ENCODE data around the gene LEP.

The LEP gene

GRCh38 chr7:128270826-128271272 is 29.8 kb downstream of the LEP start:
- CTCF ChIA-PET = no interaction called here
- POLR2A ChIA-PET = no interaction called here
- no peak for DNase-seq (ENCODE audit: extremely low spot score)
- TF ChIP-seq FOXA1 (IDR thresholded peaks at IDR 0.05) = no peak
- TF ChIP-seq L3MBTL2 (conservative IDR thresholded peaks at IDR 0.05) = no peak
- TF ChIP-seq BHLHE40 (IDR thresholded peaks at IDR 0.05; ENCODE audit: borderline replicate concordance) = no peak
- no peak for TF ChIP-seq ZNF384 (IDR thresholded peaks at IDR 0.05)
- TF ChIP-seq PKNOX1 (IDR thresholded peaks at IDR 0.05) = no peak

- CTCF ChIA-PET = no interaction called here
- POLR2A ChIA-PET = no interaction called here
- no peak for DNase-seq (ENCODE audit: extremely low spot score)
- TF ChIP-seq ELF4 (IDR thresholded peaks at IDR 0.05) (no peak), ARNT (IDR thresholded peaks at IDR 0.05) (no peak), SP1 (IDR thresholded peaks at IDR 0.05) (no peak), SUZ12 (IDR thresholded peaks at IDR 0.05) (no peak), BHLHE40 (IDR thresholded peaks at IDR 0.05; ENCODE audit: borderline replicate concordance) (no peak), ZNF384 (IDR thresholded peaks at IDR 0.05) (no peak), PKNOX1 (IDR thresholded peaks at IDR 0.05) (no peak)
Measured at GRCh38 chr7:128271471-128271941, 30.4 kb downstream of the LEP start.

- POLR2A ChIA-PET = no interaction called here
- TF ChIP-seq ELF4 (IDR thresholded peaks at IDR 0.05) (no peak), BHLHE40 (IDR thresholded peaks at IDR 0.05; ENCODE audit: borderline replicate concordance) (no peak), ARNT (IDR thresholded peaks at IDR 0.05) (no peak), ZNF384 (IDR thresholded peaks at IDR 0.05) (no peak), L3MBTL2 (conservative IDR thresholded peaks at IDR 0.05) (no peak), HDGF (IDR thresholded peaks at IDR 0.05; ENCODE audit: borderline replicate concordance) (no peak), NFRKB (IDR thresholded peaks at IDR 0.05) (no peak), FOXM1 (IDR thresholded peaks at IDR 0.05; ENCODE audit: borderline replicate concordance) (no peak), PKNOX1 (IDR thresholded peaks at IDR 0.05) (no peak), CTBP1 (IDR thresholded peaks at IDR 0.05; ENCODE audit: borderline replicate concordance) (no peak), TARDBP (IDR thresholded peaks at IDR 0.05) (no peak), FOXK2 (IDR thresholded peaks at IDR 0.05) (no peak), SP1 (IDR thresholded peaks at IDR 0.05) (no peak), SUZ12 (IDR thresholded peaks at IDR 0.05) (no peak), FOXA1 (IDR thresholded peaks at IDR 0.05) (no peak), LEF1 (IDR thresholded peaks at IDR 0.05; ENCODE audit: borderline replicate concordance) (no peak)
- DNase-seq (ENCODE audit: extremely low spot score) = no peak
- CTCF ChIA-PET = no interaction called here
Measured at GRCh38 chr7:128271942-128272481, 30.9 kb downstream of the LEP start.

- DNase-seq (ENCODE audit: extremely low spot score) = no peak
- ChIA-PET CTCF (no interaction called here), POLR2A (no interaction called here)
- TF ChIP-seq CTBP1 (IDR thresholded peaks at IDR 0.05; ENCODE audit: borderline replicate concordance) (no peak), FOXM1 (IDR thresholded peaks at IDR 0.05; ENCODE audit: borderline replicate concordance) (no peak)
Measured at GRCh38 chr7:128274246-128274883, 33.3 kb downstream of the LEP start.

GRCh38 chr7:128274884-128275603 is 34.0 kb downstream of the LEP start:
- ChIA-PET CTCF (no interaction called here), POLR2A (interaction anchor here (0.6 kb wide), 1 partner anchor 65 kb away, joined by 3 read pairs; no protein-coding TSS in a partner anchor)
- TF ChIP-seq ARNT (IDR thresholded peaks at IDR 0.05) = no peak
- no peak for TF ChIP-seq FOXA1 (IDR thresholded peaks at IDR 0.05)
- no peak for TF ChIP-seq CTBP1 (IDR thresholded peaks at IDR 0.05; ENCODE audit: borderline replicate concordance)
- no peak for TF ChIP-seq FOXK2 (IDR thresholded peaks at IDR 0.05)
- TF ChIP-seq FOXM1 (IDR thresholded peaks at IDR 0.05; ENCODE audit: borderline replicate concordance) = no peak
- no peak for TF ChIP-seq ZNF384 (IDR thresholded peaks at IDR 0.05)
- no peak for TF ChIP-seq L3MBTL2 (conservative IDR thresholded peaks at IDR 0.05)
- TF ChIP-seq SP1 (IDR thresholded peaks at IDR 0.05) = no peak
- TF ChIP-seq SUZ12 (IDR thresholded peaks at IDR 0.05) = no peak
- TF ChIP-seq NFRKB (IDR thresholded peaks at IDR 0.05) = no peak
- TF ChIP-seq LEF1 (IDR thresholded peaks at IDR 0.05; ENCODE audit: borderline replicate concordance) = no peak
- no peak for TF ChIP-seq ELF4 (IDR thresholded peaks at IDR 0.05)
- TF ChIP-seq PKNOX1 (IDR thresholded peaks at IDR 0.05) = no peak
- no peak for TF ChIP-seq HDGF (IDR thresholded peaks at IDR 0.05; ENCODE audit: borderline replicate concordance)
- TF ChIP-seq TARDBP (IDR thresholded peaks at IDR 0.05) = no peak
- no peak for DNase-seq (ENCODE audit: extremely low spot score)
